ENCODE measurements around the gene UBE2J2.

DNA sequence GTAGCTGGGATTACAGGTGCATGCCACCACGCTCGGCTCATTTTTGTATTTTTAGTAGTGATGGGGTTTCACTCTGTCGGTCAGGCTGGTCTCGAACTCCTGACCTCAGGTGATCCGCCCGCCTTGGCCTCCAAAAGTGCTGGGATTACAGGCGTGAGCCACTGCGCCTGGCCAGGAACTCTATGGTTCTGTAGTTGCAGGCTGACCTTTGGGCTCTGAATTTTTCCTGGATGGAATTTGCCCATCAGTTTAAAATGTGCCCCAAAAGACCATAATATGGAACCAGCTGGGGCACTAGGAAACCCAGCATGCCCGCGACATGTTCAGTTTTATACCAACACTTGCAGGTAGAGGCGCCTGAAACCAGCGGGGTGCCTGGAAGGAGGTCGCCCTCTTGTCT, 5.0 kb upstream of the UBE2J2 start:
- TF ChIP-seq, protein P1, sequence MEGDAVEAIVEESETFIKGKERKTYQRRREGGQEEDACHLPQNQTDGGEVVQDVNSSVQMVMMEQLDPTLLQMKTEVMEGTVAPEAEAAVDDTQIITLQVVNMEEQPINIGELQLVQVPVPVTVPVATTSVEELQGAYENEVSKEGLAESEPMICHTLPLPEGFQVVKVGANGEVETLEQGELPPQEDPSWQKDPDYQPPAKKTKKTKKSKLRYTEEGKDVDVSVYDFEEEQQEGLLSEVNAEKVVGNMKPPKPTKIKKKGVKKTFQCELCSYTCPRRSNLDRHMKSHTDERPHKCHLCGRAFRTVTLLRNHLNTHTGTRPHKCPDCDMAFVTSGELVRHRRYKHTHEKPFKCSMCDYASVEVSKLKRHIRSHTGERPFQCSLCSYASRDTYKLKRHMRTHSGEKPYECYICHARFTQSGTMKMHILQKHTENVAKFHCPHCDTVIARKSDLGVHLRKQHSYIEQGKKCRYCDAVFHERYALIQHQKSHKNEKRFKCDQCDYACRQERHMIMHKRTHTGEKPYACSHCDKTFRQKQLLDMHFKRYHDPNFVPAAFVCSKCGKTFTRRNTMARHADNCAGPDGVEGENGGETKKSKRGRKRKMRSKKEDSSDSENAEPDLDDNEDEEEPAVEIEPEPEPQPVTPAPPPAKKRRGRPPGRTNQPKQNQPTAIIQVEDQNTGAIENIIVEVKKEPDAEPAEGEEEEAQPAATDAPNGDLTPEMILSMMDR (IDR thresholded peaks at IDR 0.05; ENCODE audit: borderline replicate concordance, extremely low read depth, low read length, poor library complexity, severe bottlenecking): no peak
- no peak for TF ChIP-seq EZH2 (IDR thresholded peaks at IDR 0.05; ENCODE audit: borderline replicate concordance, low read depth, low read length, severe bottlenecking)

Data from DND-41 (cell line).